ENCODE measurements around the gene CPA3.

DNA sequence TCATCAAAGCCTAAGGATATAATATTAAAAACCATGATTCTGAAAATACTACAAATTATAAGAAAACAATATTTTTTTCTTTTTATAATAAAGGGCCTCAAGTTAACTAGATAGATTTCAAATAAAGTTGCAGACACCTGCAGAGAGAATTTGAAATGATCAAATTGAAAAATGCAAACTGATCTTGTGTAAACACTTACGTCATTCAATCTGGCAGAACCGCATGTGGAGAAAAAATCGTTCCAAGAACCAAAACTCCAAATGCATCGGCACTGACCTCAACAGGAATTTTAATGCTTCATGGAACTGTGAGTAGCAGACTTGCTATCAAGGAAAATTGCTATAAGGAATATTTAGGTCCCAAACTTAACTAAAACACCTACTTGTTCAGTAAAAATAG is 17.2 kb downstream of the CPA3 start:
- TF ChIP-seq ZBED1 (IDR thresholded peaks at IDR 0.05; ENCODE audit: borderline replicate concordance): no peak
- TF ChIP-seq, protein P1, sequence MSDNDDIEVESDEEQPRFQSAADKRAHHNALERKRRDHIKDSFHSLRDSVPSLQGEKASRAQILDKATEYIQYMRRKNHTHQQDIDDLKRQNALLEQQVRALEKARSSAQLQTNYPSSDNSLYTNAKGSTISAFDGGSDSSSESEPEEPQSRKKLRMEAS (IDR thresholded peaks at IDR 0.05; ENCODE audit: low read depth, low read length): no peak
- TF ChIP-seq ZNF274 (IDR thresholded peaks at IDR 0.05; ENCODE audit: insufficient read depth, insufficient read length): no peak
- TF ChIP-seq JUND (IDR thresholded peaks at IDR 0.05; ENCODE audit: low read depth, low read length): no peak
- TF ChIP-seq, protein P2, sequence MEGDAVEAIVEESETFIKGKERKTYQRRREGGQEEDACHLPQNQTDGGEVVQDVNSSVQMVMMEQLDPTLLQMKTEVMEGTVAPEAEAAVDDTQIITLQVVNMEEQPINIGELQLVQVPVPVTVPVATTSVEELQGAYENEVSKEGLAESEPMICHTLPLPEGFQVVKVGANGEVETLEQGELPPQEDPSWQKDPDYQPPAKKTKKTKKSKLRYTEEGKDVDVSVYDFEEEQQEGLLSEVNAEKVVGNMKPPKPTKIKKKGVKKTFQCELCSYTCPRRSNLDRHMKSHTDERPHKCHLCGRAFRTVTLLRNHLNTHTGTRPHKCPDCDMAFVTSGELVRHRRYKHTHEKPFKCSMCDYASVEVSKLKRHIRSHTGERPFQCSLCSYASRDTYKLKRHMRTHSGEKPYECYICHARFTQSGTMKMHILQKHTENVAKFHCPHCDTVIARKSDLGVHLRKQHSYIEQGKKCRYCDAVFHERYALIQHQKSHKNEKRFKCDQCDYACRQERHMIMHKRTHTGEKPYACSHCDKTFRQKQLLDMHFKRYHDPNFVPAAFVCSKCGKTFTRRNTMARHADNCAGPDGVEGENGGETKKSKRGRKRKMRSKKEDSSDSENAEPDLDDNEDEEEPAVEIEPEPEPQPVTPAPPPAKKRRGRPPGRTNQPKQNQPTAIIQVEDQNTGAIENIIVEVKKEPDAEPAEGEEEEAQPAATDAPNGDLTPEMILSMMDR (IDR thresholded peaks at IDR 0.05 in 2 of 3, conservative IDR thresholded peaks at IDR 0.05 in 1 of 3; ENCODE audit: control insufficient read depth in 2 of 3, extremely low read depth in 1 of 3, insufficient read depth in 1 of 3, low read depth in 3 of 3, low read length in 3 of 3): no peak
- no peak for TF ChIP-seq RFX5 (IDR thresholded peaks at IDR 0.05; ENCODE audit: low read depth, low read length)
- TF ChIP-seq SPI1 (IDR thresholded peaks at IDR 0.05; ENCODE audit: borderline replicate concordance, insufficient read depth, low read depth, low read length): no peak
- no peak for TF ChIP-seq RCOR1 (conservative IDR thresholded peaks at IDR 0.05; ENCODE audit: low read depth, low read length)
- no peak for TF ChIP-seq NFIC (IDR thresholded peaks at IDR 0.05; ENCODE audit: low read depth, low read length)
- TF ChIP-seq, protein P3, sequence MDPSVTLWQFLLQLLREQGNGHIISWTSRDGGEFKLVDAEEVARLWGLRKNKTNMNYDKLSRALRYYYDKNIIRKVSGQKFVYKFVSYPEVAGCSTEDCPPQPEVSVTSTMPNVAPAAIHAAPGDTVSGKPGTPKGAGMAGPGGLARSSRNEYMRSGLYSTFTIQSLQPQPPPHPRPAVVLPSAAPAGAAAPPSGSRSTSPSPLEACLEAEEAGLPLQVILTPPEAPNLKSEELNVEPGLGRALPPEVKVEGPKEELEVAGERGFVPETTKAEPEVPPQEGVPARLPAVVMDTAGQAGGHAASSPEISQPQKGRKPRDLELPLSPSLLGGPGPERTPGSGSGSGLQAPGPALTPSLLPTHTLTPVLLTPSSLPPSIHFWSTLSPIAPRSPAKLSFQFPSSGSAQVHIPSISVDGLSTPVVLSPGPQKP (IDR thresholded peaks at IDR 0.05; ENCODE audit: low read depth, low read length): no peak
